Brain microvascular endothelial cell (primary cell): Measurements from ENCODE around the gene UBA3.

ENCODE experiments used
- DNase-seq: peaks from one replicate; pipeline ENCODE4 v3.0.0-alpha.2; 2020
- H3K27ac ChIP-seq: fragments of 250-450 bp; sonication (Bioruptor Pico); 2 replicates; pipeline ENCODE4 v1.5.1; 2020; ENCODE audit warnings: mild to moderate bottlenecking, moderate library complexity
- H3K27me3 ChIP-seq: fragments of 250-450 bp; sonication (Bioruptor Pico); replicated peaks from 2 replicates; pipeline ENCODE4 v1.5.1; 2020; ENCODE audit warnings: mild to moderate bottlenecking
- H3K36me3 ChIP-seq: fragments of 250-450 bp; sonication (Bioruptor Pico); replicated peaks from 2 replicates; pipeline ENCODE4 v1.5.1; 2020; ENCODE audit warnings: mild to moderate bottlenecking
- H3K4me3 ChIP-seq: 2 replicates; pipeline ENCODE4 v1.5.1; 2011; ENCODE audit warnings: low read depth, mild to moderate bottlenecking, control low read depth, low read length, moderate library complexity
- in situ Hi-C: cut with HindIII; loops from 2 replicates; pipeline ENCODE4 v1.10.0; 2017; ENCODE audit warnings: low sequenced_read_pairs, low pct_ligation_motif_present
- TF ChIP-seq, protein P1 (sequence below): IDR thresholded peaks from 2 replicates; pipeline ENCODE4 v1.5.1; 2011; ENCODE audit warnings: low read depth, mild to moderate bottlenecking, moderate library complexity, low read length, control low read depth, inconsistent platforms; ENCODE audit errors: missing control alignments

The UBA3 gene

DNA sequence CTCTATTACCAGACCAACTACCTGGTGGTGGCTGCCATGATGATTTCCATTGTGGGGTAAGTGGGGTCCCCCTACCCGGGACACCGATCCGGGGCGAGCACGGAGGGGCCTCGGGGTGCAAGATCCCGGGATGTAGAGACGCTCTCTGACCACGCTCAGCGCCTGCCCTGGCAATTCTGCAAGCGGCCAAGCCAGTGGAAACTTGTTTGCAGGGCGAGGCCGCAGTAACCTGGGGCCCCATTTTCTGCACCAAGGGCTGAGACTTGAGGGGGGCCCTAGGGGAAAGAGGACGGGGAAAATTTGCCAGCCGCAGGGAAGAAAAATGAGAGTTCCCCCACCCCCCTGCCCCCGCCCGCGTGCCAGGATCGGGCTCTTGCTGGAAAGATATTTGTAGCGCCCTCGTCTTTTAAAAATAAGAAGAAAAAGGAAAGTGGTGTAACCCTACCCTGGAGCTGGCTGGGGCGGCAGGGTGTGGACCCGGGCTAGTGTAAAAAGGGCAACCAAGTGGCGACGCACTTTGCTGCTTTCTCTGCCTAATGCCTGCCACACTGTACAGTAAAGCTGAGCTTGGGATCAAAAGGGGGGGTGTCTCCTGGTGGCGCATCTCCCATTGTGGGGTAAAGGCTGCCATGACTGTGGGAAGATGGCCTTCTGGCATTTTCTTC, 5.1 kb upstream of the UBA3 start:
- Histone ChIP-seq H3K36me3 (no peaks in the 10 kb centered on the region), H3K27ac (peak overlapping the region; percentile 88), H3K27me3 (no peaks in the 10 kb centered on the region), H3K4me3 (peak overlapping the region; percentile 78)
- in situ Hi-C loops: no loop called here
- no peak for DNase-seq
- TF ChIP-seq, protein P1, sequence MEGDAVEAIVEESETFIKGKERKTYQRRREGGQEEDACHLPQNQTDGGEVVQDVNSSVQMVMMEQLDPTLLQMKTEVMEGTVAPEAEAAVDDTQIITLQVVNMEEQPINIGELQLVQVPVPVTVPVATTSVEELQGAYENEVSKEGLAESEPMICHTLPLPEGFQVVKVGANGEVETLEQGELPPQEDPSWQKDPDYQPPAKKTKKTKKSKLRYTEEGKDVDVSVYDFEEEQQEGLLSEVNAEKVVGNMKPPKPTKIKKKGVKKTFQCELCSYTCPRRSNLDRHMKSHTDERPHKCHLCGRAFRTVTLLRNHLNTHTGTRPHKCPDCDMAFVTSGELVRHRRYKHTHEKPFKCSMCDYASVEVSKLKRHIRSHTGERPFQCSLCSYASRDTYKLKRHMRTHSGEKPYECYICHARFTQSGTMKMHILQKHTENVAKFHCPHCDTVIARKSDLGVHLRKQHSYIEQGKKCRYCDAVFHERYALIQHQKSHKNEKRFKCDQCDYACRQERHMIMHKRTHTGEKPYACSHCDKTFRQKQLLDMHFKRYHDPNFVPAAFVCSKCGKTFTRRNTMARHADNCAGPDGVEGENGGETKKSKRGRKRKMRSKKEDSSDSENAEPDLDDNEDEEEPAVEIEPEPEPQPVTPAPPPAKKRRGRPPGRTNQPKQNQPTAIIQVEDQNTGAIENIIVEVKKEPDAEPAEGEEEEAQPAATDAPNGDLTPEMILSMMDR: no peak

DNA sequence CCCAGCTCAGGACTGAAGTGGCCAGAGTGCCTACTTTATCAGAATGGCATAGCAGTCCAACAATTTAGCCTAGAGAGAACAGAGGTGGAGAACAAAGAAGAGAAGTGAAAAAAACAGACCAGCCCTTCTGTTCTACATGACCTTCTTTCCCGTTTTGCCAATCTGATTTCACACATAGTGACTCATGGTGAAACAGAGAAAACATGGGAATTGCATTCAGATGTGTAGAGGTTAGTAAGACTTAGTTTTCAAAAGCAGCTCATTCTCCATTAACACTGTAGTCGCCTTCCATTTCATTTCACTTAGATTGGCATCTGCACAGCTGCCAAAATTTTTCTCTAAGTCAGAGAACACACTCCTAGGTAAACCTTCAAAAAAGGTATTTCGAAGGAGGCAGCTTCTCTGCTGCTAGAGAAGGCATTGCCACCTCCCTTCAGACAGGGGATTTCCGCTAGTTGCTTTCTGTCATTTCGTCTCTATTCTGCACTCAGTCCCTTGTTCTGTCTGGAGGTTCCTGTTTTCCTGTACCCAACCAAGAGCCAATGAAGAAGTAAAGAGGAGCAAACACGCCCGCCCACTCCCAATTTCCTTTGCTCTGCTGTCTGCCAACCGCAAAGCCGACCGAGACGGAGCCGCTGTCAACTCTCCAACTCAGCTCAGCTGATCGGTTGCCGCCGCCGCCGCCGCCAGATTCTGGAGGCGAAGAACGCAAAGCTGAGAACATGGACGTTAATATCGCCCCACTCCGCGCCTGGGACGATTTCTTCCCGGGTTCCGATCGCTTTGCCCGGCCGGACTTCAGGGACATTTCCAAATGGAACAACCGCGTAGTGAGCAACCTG, 4.4 kb upstream of the UBA3 start, which contains the start of gene ARL6IP5:
TSS of gene ARL6IP5 (plus strand) at position 612 of the 842 bp plus-strand sequence. CDS start at position 723, 111 bp downstream.
- Histone ChIP-seq H3K36me3 (no peaks in the 10 kb centered on the region), H3K27me3 (no peaks in the 10 kb centered on the region), H3K27ac (peak within 1 kb of the TSS; percentile 88), H3K4me3 (peak within 1 kb of the TSS; percentile 78)
- DNase-seq: peak; percentile 95
- TF ChIP-seq, protein P1: no peak
- in situ Hi-C loops: no loop called here

DNA sequence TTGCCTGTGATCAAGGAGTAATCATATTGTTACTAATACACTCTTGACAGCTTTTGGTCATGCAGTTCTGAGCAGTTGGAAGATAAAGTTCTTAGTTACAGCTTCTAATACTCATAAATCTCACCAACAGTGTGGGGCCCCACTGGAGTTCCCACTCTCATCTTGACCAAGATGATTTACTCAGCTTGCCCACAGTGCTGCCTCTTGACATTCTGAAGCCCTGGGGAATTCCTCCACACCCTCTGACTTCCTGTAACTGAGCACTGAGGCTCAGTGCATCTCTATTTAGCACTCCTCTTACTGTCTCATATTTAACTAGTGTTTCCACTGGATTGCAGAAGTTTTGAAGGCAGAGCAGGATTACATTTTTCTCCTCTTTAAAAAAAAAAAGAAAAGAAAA, 2.6 kb upstream of the UBA3 start:
- peak; percentile 85 for DNase-seq
- TF ChIP-seq, protein P1: no peak
- no peaks in the 10 kb centered on the region for H3K36me3 ChIP-seq
- in situ Hi-C loops: no loop called here
- no peak overlapping the region for H3K4me3 ChIP-seq
- no peaks in the 10 kb centered on the region for H3K27me3 ChIP-seq
- H3K27ac ChIP-seq: peak overlapping the region; percentile 88

DNA sequence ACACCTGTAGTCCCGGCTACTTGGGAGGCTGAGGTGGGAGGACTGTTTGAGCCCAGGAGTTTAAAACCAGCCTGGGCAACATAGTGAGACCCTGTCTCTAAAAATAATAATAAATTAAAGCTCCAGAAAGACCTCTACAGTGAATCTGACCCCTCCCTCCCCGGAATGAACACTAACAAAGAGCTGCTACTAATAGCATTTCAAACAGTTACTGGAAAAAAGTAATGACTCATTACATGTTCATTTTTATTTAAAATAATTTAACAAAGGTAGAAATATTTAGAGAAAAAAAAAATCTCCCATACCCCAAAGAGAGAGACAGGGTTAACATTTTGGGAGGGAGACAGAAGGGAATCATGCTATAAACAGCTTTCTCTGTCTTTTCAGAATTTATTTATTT, 2.2 kb upstream of the UBA3 start:
- Histone ChIP-seq H3K4me3 (no peak overlapping the region), H3K27ac (peak overlapping the region; percentile 88)
- in situ Hi-C loops: no loop called here

DNA sequence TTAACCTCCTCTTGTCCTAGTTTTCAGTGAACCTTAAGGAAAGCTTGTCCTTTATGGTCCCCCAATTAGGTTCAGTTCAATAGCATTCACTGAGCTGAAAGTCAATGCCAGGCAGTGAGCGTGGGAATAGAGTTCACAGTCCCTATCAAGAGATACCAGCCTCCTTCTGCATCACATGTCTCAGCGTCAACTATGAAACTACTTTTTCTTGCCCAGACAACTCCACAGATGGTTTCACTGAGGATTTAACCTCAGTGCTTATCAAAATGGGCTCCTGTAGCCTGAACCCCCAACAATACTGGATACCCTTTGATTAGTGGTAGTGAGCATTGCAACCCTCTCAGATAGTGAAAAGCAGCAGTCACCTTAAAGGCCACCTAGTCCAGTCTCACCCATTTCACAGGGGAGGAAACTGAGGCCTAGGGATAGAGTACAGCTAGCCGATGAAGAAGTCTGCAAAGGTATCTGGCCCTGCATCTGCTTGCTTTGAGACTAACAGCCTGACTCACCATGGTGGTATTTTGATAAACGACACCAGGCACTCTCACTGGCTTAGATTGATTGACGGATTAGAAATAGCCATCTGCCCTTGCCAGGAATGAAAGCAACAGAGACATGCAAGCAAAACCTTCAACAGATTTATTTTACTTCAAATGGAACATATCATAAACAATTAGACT, 1.6 kb upstream of the UBA3 start:
- Histone ChIP-seq H3K27ac (peak overlapping the region; percentile 88), H3K36me3 (no peaks in the 10 kb centered on the region), H3K4me3 (no peak overlapping the region), H3K27me3 (no peaks in the 10 kb centered on the region)
- TF ChIP-seq, protein P1: no peak
- in situ Hi-C loops: no loop called here
- DNase-seq: peak; percentile 73

More for the DNA sequence above, 2.2 kb upstream of the UBA3 start:
- TF ChIP-seq, protein P1: no peak
- H3K27me3 ChIP-seq: no peaks in the 10 kb centered on the region
- no peaks in the 10 kb centered on the region for H3K36me3 ChIP-seq
- DNase-seq: no peak
